Hematopoietic multipotent progenitor cell treated with erythropoietin and hydrocortisone succinate and interleukin-3 and kit ligand, for 4 days (in vitro differentiated cells): ENCODE data around the gene AVP.
"Not testable (repeated sequence)": the region's sequence is repeated elsewhere in the genome, so short reads cannot be mapped to it uniquely, and the experiment has no call there.

ENCODE experiments used
- DNase-seq: peaks from one replicate; pipeline ENCODE4 v3.0.0-alpha.2; 2015

The AVP gene, protein sequence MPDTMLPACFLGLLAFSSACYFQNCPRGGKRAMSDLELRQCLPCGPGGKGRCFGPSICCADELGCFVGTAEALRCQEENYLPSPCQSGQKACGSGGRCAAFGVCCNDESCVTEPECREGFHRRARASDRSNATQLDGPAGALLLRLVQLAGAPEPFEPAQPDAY

GRCh38 chr20:3084283-3084985 is at the start of gene AVP:
AVP (minus strand) TSS chr20:3084724; CDS start chr20:3084674, 50 bp downstream.
- DNase-seq: no peak

GRCh38 chr20:3134151-3134550 is 49.6 kb upstream of the AVP start:
- no peak for DNase-seq

GRCh38 chr20:3133155-3133554 is 48.6 kb upstream of the AVP start:
- DNase-seq: no peak

GRCh38 chr20:3130051-3130600 is 45.6 kb upstream of the AVP start:
- DNase-seq: no peak

GRCh38 chr20:3129094-3129493 is 44.6 kb upstream of the AVP start:
- peak; percentile 25 for DNase-seq

GRCh38 chr20:3128275-3128984 is 43.9 kb upstream of the AVP start:
- DNase-seq: no peak

DNA sequence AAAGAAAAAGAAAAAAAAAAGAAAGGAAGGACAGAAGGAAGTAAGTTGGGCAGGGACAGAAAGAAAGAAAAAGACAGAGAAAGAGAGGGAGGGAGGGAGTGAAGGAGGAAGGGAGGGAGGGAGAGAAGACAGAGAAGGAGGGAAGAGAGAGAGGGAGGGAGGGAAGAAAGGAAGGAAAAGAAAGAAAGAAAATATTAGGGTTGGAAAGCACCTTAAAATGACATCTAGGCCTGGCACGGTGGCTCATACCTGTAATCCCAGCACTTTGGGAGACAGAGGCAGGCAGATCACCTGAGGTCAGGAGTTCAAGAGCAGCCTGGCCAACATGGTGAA is 42.0 kb upstream of the AVP start:
- DNase-seq: no peak

GRCh38 chr20:3125776-3126526 is 41.4 kb upstream of the AVP start:
- not testable (repeated sequence) for DNase-seq

DNA sequence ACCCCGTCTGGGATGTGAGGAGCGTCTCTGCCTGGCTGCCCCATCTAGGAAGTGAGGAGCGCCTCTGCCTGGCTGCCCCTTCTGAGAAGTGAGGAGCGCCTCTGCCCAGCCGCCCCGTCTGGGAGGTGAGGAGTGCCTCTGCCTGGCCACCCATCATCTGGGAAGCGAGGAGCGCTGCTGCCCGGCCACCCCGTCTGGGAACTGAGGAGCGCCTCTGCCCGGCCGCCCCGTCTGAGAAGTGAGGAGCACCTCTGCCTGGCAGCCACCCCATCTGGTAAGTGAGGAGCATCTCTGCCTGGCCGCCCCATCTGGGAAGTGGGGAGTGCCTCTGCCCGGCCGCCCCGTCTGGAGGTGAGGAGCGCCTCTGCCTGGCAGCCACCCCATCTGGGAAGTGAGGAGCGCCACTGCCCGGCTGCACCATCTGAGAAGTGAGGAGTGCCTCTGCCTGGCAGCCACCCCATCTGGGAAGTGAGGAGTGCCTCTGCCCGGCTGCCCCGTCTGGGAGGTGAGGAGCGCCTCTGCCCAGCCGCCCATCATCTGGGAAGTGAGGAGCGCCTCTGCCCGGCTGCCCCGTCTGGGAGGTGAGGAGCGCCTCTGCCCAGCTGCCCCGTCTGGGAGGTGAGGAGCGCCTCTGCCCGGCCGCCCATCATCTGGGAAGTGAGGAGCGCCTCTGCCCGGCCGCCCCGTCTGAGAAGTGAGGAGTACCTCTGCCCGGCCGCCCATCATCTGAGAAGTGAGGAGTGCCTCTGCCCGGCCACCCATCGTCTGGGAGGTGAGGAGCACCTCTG is 40.4 kb upstream of the AVP start:
- DNase-seq: not testable (repeated sequence)

GRCh38 chr20:3124163-3124562 is 39.6 kb upstream of the AVP start:
- DNase-seq: not testable (repeated sequence)

DNA sequence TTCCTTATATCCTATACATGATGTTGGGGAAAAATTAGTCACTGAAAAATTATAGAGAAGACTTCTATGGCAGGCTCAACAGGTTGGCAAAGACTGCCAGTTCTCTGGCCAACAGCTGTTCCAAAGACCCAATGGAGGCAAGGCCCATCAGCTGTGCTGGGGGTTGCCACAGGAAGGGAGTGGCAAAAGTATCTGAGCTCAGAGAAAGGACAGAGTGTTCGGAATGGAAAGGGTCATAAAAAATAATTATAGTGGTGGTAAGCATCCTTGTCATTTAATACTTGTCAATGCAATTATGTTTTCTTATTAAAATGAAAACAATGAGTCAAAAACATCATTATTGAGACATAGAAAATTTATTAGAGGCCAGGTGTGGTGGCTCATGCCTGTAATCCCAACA is 39.0 kb upstream of the AVP start:
- no peak for DNase-seq

DNA sequence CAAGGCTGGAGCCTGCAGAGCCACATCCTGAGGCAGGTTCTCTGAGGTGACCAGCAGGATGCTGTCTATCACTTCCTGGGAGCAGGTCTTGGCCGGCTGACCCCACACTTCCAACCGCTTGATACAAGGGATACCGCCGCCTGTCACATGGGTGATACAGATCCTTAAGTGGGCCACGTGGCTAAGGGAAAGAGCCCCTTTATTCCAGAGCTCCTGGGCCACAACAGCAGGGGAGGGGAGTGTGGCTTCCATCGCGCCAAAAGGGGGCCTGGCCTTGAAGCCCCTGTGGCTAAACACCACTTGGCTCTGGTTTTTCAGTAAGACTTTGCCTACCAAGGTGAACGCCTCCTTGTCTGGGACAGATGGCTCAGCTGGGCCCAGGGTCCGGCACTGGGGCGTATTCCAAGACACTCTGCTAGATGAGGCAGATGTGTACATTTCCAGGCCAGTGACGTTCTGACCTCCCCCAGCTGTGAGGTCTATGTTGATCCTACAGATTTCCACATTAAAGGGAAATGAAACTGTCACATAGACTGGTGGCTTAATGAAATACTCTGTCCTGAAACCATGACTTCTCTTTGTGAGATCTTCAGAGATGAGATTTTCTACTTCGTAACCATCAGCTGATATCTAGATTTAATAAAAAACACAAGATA is 37.6 kb upstream of the AVP start:
- DNase-seq: no peak

DNA sequence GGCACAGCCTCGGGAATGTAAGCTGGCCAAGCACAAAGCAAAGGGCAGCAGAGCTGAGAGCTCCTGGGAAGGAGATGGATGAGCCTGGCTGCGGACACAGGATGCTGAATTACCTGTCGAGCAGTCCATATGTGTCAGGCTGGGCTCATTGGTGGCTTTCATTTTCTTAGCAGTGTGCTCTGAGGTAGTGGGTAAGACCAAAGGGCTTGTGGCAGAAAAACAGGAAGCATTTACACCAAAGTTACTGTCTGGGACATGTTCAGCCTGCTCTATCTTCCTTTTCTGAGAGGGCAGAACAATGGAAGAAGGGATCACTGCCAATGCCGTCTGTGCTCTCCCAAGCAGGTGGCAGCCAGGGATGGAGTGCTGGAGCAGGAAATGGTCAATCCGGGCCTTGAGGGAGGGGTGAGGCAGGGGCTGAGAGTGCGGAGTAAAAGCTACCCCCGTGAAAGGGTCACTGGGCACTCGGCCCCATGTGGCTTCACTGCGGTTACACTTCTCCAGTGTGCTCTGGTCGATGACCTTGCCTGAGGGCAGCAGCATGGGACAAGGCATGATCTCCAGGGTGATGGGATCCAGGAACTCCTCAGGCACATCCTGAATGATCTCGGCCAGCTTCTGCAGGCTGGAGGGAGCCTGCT is 36.9 kb upstream of the AVP start:
- peak; percentile 49 for DNase-seq

- no peak for DNase-seq
These were observed 34.5 kb upstream of the AVP start for GRCh38 chr20:3119044-3119443.

DNA sequence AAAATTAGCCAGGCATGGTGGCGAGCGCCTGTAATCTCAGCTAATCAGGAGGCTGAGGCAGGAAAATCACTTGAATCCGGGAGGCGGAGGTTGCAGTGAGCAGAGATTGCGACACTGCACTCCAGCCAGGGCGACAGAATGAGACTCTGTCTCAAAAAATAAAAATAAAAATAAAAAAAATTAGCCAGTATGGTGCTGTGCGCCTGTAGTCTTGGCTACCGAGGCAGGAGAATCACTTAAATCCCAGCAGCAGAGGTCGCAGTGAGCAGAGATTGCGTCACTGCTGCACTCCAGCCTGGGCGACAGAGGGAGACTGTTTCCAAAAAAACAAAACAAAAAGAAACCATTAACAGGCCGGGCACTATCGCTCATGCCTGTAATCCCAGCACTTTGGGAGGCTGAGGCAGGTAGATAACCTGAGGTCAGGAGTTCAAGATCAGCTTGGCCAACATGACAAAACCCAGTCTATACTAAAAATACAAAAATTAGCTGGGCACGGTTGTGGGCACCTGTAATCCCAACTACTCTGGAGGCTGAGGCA is 33.4 kb upstream of the AVP start:
- DNase-seq: peak; percentile 89

DNA sequence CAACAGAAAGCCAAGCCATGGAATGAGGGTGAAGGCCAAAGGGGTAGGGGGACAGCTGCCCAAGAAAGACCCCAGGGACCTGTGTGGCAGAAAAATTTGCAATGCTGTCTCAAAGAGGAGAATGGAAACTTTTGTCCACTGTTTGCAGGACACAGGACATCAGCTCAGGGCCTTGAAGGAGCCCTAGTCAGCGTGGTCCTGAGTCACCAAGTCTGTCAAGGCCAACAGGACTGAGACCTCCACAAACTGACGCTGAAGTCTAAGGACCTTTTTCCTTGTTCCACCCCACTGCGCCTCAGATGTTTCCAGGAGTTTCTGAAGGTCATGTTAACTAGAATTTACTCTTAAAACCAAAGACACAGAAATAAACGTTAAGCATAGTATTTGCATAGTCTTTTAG is 31.8 kb upstream of the AVP start:
- DNase-seq: no peak

GRCh38 chr20:3115190-3116107 is 30.9 kb upstream of the AVP start:
- peak; percentile 76 for DNase-seq

- no peak for DNase-seq
These were observed 27.5 kb upstream of the AVP start for GRCh38 chr20:3111995-3112394.

DNA sequence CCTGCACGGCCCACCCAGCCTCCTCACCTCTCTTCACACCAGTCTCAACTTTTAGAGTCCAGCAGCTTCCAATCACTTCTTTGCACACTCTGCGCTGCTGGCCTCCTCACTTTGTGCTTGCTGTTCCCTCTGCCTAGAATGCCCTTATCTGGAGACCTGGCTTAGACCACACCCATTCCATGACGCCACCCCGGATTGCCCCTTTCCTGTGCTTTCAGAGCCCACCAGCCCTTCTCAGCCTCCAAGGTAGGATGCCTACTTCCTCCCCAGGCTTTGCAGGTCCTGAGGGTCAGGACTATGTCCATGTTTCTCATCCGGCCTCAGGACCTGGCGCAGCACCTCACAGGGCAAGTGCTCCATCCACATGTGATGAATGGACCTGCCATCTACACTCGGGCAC is 27.0 kb upstream of the AVP start:
- peak; percentile 33 for DNase-seq
